Uterus (tissue), 4 donors: ENCODE measurements around the gene NEB. TPM values are rescaled to one million over a fixed set of nuclear protein-coding genes. Genes with fewer than 3 reads are reported as not detected.

Source experiments
- DNase-seq, 2 donors: peaks; one replicate each; pipeline ENCODE4 v3.0.0-alpha.2; 2019 to 2020
- H3K27ac ChIP-seq, 2 donors: fragments of 200-600 bp; sonication (generic); 1 replicate in 1 of 2; 2 replicates in 1 of 2; pipeline ENCODE4 v1.5.1; 2016 to 2018
- H3K27me3 ChIP-seq, 2 donors: fragments of 200-600 bp; sonication (generic); one replicate each; pipeline ENCODE4 v1.5.1; 2018 to 2019; ENCODE audit warnings: control low read depth in 1 of 2
- H3K36me3 ChIP-seq, 2 donors: fragments of 200-600 bp; sonication (generic); one replicate each; pipeline ENCODE4 v1.5.1; 2019; ENCODE audit warnings: control low read depth in 1 of 2
- H3K4me1 ChIP-seq, 2 donors: fragments of 200-600 bp; sonication (generic); one replicate each; pipeline ENCODE4 v1.5.1; 2018 to 2019; ENCODE audit warnings: control low read depth in 1 of 2
- H3K4me3 ChIP-seq, 2 donors: fragments of 200-600 bp; sonication (generic); 1 replicate in 1 of 2; 2 replicates in 1 of 2; pipeline ENCODE4 v1.5.1; 2018 to 2019; ENCODE audit warnings: mild to moderate bottlenecking in 1 of 2
- H3K9me3 ChIP-seq, 2 donors: fragments of 200-600 bp; sonication (generic); one replicate each; pipeline ENCODE4 v1.5.1; 2019; ENCODE audit warnings: control low read depth in 1 of 2
- POLR2A ChIP-seq, 2 donors: fragments of 450-650 bp; IDR thresholded peaks; one replicate each; pipeline ENCODE4 v1.6.1; 2016; ENCODE audit warnings: antibody characterized with exemption in 2 of 2, mild to moderate bottlenecking in 1 of 2, moderate library complexity in 1 of 2
- intact Hi-C: fragments of 100-400 bp; cut with DNase I; formaldehyde crosslinking; loops from one replicate; pipeline ENCODE4 v1.15.1; 2023; ENCODE audit warnings: low total_unique reads
- total RNA-seq, 4 donors: library from RNA; depleted of rRNA in 3 of 4; stranded (reverse); fragments of >200 nt in 3 of 4; gene quantifications; one replicate each; pipeline versions ENCODE4 v1.1.0 to v1.2.4, GENCODE V29; 2014 to 2023
- TF ChIP-seq, protein P1 (sequence below), 4 experiments: fragments of 200-600 bp in 2 of 4; fragments of 450-650 bp in 2 of 4; sonication (generic) in 2 of 4; IDR thresholded peaks; one replicate each; pipeline ENCODE4 v1.5.1; 2016 to 2019; ENCODE audit warnings: antibody characterized with exemption in 4 of 4, mild to moderate bottlenecking in 2 of 4, moderate library complexity in 1 of 4
- donor health status: DM: yes; HTN: yes; CAD: no.

NEB gene
- total RNA-seq, 4 donors from 2014 or later = under 0.01 to 2.2 (median 0.84) TPM

DNA sequence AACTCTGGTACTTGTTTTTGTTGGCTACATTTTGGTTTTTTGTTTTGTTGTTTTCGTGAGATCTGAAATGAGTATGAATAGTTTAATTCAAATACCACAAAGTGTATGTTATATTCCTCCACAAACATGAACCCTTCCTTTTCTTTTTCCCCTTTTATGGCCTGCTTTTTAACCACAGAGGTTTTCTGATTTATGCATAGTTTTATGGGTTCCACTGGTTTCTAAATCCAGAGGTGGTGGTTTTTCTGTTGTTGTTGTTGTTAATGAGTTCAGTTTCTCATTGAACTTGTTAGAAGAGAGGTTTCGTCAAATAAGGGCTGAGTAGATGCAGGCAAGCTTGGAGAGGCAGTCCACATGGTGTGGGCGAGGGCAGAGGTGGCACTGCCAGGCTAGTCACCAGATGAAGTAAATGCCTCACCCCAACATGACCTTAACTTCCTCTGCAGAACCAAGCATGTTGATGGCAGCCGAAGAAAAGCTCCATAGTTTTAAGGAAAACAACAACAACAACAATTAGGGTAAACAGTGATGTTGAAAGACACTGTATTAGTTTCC is 252.0 kb downstream of the NEB start:
- H3K27ac ChIP-seq = no peak overlapping the region
- no peaks in the 10 kb centered on the region for H3K4me1 ChIP-seq
- TF ChIP-seq POLR2A (IDR thresholded peaks at IDR 0.05) = no peak
- TF ChIP-seq, protein P1, sequence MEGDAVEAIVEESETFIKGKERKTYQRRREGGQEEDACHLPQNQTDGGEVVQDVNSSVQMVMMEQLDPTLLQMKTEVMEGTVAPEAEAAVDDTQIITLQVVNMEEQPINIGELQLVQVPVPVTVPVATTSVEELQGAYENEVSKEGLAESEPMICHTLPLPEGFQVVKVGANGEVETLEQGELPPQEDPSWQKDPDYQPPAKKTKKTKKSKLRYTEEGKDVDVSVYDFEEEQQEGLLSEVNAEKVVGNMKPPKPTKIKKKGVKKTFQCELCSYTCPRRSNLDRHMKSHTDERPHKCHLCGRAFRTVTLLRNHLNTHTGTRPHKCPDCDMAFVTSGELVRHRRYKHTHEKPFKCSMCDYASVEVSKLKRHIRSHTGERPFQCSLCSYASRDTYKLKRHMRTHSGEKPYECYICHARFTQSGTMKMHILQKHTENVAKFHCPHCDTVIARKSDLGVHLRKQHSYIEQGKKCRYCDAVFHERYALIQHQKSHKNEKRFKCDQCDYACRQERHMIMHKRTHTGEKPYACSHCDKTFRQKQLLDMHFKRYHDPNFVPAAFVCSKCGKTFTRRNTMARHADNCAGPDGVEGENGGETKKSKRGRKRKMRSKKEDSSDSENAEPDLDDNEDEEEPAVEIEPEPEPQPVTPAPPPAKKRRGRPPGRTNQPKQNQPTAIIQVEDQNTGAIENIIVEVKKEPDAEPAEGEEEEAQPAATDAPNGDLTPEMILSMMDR (IDR thresholded peaks at IDR 0.05) = no peak
- DNase-seq = no peak
- no peaks in the 10 kb centered on the region for H3K27me3 ChIP-seq
- no peaks in the 10 kb centered on the region for H3K9me3 ChIP-seq
- no peak overlapping the region for H3K4me3 ChIP-seq
- intact Hi-C loops = no loop called here
- H3K36me3 ChIP-seq = no peaks in the 10 kb centered on the region

DNA sequence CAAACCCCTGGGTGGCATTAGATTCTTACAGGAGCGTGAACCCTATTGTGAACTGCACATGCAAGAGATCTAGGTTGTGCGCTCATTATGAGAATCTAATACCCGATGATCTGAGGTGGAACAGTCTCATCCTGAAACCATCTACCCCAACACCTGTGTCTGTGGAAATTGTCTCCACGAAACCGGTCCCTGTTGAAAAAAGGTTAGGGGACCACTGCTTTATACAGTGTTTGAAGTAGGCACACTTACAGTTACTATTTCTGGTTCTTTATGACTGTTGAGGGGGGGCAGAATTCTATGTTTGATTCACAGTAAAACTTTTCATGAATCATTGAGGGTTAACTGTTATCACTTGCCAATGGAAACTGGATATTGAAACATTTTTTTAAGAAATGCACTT is 252.5 kb downstream of the NEB start:
- H3K27ac ChIP-seq = no peak overlapping the region
- H3K36me3 ChIP-seq = no peaks in the 10 kb centered on the region
- TF ChIP-seq POLR2A (IDR thresholded peaks at IDR 0.05) = no peak
- TF ChIP-seq, protein P1 (IDR thresholded peaks at IDR 0.05) = no peak
- H3K9me3 ChIP-seq = no peaks in the 10 kb centered on the region
- intact Hi-C loops = no loop called here
- H3K27me3 ChIP-seq = no peaks in the 10 kb centered on the region
- no peak for DNase-seq
- no peaks in the 10 kb centered on the region for H3K4me1 ChIP-seq
- no peak overlapping the region for H3K4me3 ChIP-seq

GRCh38 chr2:151478011-151478410 is 256.3 kb downstream of the NEB start:
- Histone ChIP-seq H3K27ac (no peak overlapping the region), H3K4me3 (no peak overlapping the region), H3K36me3 (no peaks in the 10 kb centered on the region), H3K9me3 (no peaks in the 10 kb centered on the region), H3K27me3 (no peaks in the 10 kb centered on the region), H3K4me1 (no peaks in the 10 kb centered on the region)
- intact Hi-C loops = no loop called here
- no peak for TF ChIP-seq POLR2A (IDR thresholded peaks at IDR 0.05)
- TF ChIP-seq, protein P1 (IDR thresholded peaks at IDR 0.05) = no peak
- no peak for DNase-seq

DNA sequence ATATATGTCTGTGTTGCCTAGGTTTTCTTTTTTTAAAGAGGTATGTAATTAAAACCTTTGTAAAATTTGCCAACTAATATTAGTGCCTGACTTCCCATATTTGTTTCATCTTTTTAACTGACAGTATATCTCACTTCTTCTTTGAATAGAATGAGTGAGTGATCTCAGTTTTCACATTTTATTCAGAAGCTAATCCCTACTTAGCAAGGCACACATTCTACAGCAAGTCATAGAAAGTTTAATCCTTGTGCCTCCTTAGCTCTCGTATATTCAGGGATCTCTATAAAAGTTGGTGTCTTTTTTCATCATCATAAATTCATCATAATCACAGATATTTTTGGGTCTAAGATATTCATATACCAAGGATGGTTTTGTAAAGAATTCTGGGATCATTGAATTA is 258.0 kb downstream of the NEB start:
- no peak overlapping the region for H3K27ac ChIP-seq
- TF ChIP-seq POLR2A (IDR thresholded peaks at IDR 0.05) = no peak
- TF ChIP-seq, protein P1 (IDR thresholded peaks at IDR 0.05) = no peak
- H3K4me3 ChIP-seq = no peak overlapping the region
- H3K9me3 ChIP-seq = no peaks in the 10 kb centered on the region
- intact Hi-C loops = no loop called here
- H3K27me3 ChIP-seq = no peaks in the 10 kb centered on the region
- no peaks in the 10 kb centered on the region for H3K4me1 ChIP-seq
- no peaks in the 10 kb centered on the region for H3K36me3 ChIP-seq
- DNase-seq = no peak

GRCh38 chr2:151475071-151475470 is 259.2 kb downstream of the NEB start:
- no peaks in the 10 kb centered on the region for H3K9me3 ChIP-seq
- TF ChIP-seq, protein P1 (IDR thresholded peaks at IDR 0.05) = no peak
- TF ChIP-seq POLR2A (IDR thresholded peaks at IDR 0.05) = no peak
- H3K27me3 ChIP-seq = no peaks in the 10 kb centered on the region
- no peaks in the 10 kb centered on the region for H3K36me3 ChIP-seq
- no peak overlapping the region for H3K4me3 ChIP-seq
- intact Hi-C loops = no loop called here
- DNase-seq = no peak
- H3K4me1 ChIP-seq = no peaks in the 10 kb centered on the region
- H3K27ac ChIP-seq = no peak overlapping the region
